Measurements from ENCODE around the gene TMUB2.
"Not testable (repeated sequence)": the region's sequence is repeated elsewhere in the genome, so short reads cannot be mapped to it uniquely, and the experiment has no call there.

TMUB2 gene

DNA sequence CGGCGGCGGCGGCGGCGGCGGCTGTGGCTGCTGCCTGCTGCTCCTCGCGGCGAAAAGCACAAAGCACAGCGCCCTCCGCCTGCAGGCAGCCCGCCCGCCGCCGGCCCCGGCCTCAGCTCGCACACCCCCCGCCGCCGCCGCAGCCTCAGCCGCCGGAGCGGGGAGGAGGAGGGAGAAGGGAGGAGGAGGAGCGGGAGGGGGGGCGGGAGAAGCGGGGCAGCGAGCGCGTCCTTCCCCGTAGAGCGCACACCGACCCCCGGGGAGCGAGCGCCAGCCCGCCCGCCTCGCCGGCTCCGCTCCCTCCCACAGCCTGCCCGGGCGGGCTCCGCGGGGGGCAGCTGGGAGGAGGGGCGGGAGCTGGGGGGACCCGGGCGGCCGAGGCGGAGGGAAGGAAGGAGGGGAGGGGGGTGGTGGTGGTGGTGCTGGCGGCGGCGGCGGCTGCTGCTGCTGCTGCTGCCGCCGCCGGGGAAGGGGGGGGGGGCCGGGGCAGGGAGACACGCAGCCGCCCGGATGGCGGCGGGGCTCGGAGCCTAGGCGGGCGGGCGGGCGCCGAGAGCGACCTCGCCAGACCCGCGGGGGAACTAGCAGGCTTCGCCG, 32.9 kb downstream of the TMUB2 start, which contains the start of gene UBTF:
UBTF (minus strand) TSS at position 60 of the 597 bp plus-strand sequence. CDS start 1,446 bp downstream, outside the sequence.
- peak; percentile 84 for DNase-seq

DNA sequence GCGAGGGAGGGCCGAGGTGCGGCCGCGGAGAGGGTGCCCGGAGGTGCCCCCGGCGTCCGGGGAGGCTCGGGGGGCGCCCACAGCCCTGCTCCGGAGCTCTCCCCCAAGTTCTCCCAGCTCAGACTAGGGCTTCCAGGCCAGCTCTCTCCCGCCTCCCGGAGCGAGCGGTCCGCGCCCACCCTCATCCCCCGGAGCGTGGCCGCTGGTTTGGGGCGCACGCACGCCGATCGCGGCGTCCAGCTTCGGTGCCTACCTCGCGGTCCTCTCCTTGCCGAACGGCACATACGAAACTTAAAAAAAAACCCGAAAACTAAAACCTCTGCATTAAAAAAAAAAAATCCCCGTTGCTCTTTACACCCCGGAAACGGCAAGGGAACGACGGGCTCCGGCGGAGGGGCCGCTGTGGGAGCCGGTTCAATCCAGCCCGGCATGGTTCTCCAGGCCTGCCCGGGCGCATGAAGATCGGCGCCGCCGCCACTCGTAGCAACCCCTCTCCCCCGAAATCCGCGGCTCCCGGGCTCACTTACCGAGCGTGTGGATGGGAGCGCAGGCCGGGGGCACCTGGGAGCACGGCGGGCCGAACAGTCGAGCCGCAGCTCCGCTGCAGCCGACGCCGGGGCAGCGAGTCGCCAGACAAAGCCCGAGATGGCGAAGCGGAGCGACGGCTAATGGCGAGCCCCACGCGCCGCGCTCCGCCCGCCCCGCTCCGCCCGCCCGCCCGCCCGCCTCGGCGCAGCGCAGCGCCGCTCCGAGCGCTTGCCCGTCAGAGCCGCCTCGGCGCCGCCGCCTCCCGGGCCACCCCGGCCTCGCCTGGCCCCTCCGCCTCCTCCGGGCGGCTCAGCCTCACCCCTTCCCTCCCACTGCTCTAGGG, 33.7 kb downstream of the TMUB2 start:
- DNase-seq = peak; percentile 62

DNA sequence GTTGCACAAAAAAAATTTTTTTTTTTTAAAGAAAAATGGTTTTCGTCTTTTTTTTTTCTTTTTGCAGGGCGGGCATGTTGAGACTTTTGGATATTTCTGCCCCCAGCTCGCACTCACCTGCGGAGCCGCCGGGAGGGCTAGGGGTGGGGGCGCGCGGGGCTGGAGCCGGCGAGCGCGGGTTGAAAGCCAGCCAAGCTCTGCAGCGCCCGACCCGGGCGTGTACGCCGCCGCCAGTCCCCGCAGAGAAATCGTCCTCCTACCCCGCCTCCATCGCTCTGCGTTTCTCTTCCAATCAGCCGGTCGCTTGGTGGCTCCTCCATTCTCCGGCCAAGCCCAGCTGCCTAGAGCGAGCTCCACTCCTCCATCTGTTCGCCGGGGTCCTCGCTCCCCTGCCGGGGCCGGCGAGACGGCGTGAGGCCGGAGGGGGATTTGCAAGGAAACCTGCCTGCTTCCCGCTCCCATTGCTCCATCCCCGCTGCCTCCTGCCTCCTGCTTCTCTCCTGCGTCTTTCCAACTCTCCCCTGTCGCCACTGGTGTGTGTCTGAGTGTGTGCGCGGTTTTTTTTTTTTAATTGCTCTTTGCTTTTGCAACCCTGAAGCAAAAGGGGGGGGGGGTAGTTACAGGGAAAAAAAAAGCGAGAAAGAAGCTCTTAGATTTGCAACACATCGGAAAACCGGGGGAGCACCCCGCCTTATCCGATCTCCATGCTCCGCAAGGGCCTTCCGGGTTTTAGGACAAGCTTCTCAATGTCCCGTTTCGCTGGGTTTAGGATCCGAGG, 34.5 kb downstream of the TMUB2 start:
- DNase-seq = peak; percentile 82

DNA sequence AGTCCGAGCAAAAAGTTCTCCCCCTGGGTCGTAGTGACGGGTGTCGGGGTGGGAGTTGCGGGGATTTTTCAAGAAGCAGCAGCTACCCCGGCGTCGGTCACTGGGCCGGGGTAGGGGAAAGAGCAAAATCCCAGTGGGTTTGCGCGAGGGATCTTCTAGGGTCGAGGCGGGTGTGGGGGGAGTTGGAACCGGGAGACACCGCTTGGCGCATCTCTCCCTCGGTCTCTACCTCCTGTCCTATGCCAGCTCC, 35.0 kb downstream of the TMUB2 start:
- DNase-seq = no peak

DNA sequence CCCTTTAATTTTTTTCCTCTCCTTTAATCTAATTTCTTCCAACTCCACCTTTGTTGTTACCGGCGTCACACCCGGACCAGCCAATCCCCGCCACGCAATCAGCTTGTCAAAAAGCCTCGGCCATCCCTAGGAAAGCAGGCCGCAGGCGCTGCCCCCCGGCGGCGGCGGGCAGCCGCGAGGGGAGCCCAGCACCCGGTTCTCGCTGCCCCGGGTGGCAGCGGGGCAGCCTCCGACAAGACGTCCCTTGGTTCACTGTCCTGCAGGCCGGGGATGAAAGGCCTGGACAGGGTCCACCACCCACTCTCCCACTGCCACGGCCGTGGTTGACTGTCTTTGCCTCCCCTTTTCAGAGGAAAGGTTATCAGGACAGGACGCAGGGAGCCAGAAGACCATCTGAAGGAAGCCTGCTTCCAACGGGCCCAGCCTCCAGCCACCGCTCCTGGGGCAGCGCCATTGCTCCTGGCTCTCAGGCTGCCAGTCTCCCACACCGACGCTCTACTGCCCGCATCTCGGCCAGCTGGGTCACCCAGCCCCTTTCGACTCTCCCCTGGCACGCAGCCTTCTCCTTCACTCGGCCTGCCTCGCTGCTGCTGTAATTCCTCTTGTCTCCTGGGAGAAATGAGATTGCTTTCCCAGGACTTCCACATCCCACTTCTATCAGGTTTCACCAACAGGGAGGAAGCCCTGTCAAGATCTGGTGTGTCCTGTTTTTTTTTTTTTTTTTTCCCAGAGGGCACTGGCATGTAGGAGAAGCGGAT, 35.5 kb downstream of the TMUB2 start:
- peak; percentile 79 for DNase-seq

DNA sequence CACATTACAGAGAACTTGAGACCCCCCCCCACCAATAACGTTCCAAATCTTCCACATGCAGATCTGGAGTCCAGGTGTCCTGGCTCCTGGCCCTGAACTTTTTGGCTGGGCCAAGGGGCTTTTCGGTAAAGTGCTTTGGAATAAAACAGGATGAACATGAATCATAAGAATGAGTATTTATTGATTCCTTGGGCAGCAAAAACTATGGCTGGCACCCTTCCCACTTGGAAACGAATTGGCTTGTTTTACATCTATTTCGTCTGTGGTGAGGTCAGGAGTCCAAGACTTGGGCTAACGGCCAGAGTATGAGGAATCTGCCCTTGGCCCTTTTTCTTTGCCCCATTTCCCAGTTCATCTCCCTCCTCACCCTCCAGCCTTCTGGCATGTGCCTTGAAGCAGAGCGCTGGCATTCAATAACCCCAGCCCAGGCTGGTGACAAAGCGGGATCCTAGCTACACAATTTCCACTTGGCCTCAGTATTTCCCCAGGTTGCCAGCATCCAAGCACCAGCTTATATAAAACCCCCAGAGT, 36.8 kb downstream of the TMUB2 start:
- DNase-seq = peak; percentile 33

DNA sequence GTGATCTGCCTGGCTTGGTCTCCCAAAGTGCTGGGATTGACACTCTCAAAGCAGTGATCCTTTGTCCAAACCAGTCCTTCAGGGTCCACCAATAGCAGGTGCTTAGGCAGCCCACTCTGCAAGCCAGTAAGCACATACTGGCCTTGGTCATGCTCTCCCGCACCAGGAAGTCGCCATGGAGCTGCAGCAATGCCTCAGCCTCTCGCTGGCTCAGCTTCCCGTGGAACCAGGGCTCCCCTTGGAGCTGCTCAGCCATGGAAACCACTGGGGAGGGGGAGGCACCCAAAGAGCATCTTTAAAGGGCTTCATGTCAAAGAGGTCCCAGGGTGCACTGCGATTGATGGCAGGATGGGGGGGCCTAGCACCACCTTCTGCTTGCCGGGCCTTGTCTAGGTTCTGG, 42.3 kb downstream of the TMUB2 start:
- DNase-seq = no peak

DNA sequence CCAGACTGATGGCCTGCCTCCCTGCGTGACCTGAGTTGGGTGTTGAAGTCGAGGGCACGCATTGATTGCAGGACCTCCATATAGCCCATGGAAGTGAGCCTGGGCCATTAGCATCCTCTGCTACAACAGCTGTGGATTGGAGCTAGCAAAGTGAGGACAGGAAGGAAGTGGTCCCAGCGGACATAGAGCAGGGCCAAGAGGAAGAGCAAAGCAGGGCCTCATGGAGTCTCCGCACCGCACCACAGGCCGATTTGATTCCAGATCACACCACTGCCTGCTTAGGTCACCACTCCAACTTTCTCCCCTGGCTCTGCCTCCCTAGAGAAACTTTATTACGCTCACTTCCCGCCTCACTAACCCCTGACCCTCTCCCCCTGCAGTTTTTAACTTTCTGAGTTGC, 43.4 kb downstream of the TMUB2 start:
- no peak for DNase-seq

DNA sequence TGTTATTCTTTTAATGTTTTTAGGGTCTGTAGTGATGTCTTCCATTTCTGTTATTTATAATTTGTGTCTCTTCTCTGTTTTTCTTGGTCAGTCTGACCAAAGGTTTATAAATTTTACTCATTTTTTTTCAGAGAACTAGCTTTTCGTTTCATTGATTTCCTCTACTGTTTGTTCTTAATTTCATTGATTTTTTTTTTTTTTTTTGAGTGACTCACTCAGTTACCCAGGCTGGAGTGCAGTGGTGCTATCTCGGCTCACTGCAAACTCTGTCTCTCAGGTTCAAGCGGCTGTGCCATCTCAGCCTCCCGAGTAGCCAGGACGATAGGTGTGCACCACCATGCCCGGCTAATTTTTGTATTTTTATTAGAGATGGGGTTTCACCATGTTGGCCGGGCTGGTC, 45.3 kb downstream of the TMUB2 start:
- DNase-seq = no peak

DNA sequence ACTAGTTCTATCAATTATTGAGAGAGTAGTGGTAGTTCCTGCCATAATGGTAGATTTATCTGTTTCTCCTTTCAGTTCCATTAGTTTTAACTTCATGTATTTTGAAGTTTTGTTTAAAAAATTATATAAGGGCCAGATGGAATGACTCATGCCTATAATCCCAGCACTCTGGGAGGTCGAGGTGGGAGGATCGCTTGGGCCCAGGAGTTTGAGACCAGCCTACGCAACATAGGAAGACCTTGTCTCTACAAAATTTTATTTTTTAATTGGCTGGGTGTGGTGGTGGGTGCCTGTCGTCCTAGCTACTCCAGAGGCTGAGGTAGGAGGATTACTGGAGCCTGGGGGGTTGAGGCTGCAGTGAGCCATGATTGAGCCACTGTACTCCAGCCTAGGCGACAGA, 46.8 kb downstream of the TMUB2 start:
- DNase-seq = no peak

DNA sequence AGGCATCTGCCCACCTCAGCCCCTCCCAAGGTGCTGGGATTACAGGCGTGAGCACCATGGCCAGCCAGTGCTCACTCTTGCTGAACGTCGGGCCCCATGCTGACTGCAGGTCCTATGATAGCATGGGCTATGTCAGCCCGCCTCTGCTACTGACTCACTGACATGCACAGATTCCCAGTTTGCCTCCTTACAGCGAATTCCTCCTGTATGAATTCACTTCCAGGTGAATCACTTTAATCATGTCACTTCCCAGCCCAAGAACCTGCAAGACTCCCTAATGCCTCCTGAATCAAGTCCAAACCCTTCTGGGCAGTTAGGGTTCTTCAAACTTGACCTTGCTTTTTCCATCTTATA, 48.8 kb downstream of the TMUB2 start:
- DNase-seq = peak; percentile 30

DNA sequence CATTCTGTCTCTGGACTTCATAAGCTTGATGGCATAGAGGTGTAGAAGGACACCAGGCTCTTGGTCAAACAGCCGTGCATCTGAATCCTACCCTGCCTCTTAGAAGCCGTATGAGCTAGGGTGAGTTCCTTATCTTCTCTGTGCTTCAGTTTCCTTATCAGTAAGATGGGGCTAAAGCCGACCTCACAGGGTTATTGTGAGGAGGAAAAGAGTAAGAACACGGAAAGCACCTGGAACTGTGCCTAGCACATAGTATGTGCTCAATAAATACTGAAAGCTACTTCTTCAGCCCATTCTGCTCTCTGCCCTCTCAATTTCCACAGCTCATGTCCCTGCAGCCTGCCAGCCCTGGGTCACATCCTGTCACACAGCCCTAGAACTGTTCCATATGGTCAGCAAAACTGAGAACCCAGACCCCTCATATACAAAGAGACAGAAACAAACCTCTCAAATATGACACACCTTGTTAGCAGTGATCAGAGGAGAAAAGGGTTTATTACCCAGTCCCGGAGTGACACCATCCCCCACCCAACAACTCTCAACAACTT, 49.7 kb downstream of the TMUB2 start:
- DNase-seq = no peak

DNA sequence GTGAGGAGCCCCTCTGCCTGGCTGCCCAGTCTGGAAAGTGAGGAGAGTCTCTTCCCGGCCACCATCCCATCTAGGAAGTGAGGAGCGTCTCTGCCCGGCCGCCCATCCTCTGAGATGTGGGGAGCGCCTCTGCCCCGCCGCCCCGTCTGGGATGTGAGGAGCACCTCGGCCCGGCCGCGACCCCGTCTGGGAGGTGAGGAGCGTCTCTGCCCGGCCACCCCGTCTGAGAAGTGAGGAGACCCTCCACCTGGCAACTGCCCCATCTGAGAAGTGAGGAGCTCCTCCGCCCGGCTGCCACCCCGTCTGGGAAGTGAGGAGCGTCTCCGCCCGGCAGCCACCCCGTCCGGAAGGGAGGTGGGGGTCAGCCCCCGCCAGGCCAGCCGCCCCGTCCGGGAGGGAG, 51.1 kb downstream of the TMUB2 start:
- DNase-seq = not testable (repeated sequence)

DNA sequence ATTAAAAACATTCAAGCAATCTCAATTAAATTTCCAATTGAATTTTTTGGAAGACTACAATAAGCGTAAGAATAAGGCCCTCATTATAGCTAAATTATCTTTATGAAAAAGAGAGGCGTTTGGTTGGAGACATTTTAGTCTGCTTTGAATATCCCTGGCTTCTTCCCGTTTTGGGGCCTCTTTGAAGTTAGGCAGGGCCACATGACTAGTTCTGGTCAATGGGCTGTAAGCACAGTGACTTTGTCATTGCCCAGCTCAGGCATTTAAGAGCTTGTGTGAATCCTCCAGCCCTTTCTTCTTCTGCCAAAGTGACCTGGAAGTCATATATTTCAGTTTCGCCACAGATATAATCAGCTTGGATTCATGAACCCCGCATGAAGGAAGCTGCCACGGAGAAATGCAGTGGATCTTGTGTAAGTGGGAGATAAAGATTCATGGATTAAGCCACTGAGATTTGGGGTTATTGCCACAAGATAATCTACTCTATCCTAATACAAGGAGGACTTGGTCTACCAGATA, 54.4 kb downstream of the TMUB2 start:
- no peak for DNase-seq
